Sciatic nerve (tissue), 2 donors: ENCODE results near the gene RB1. TPM values are rescaled to one million over a fixed set of nuclear protein-coding genes. Genes with fewer than 3 reads are reported as not detected.
"Not testable (repeated sequence)": the region's sequence is repeated elsewhere in the genome, so short reads cannot be mapped to it uniquely, and the experiment has no call there.

ENCODE experiments used
- ATAC-seq: fragments of 200-7000 bp; cut with Tn5 transposase; one replicate; pipeline ENCODE4 v1.9.1; 2020; ENCODE audit warnings: mild to moderate bottlenecking, moderate library complexity
- DNase-seq: peaks from one replicate; pipeline ENCODE4 v3.0.0-alpha.2; 2020; ENCODE audit warnings: low spot score
- intact Hi-C: fragments of 100-400 bp; cut with DNase I; formaldehyde crosslinking; loops from one replicate; pipeline ENCODE4 v1.14.2; 2022
- total RNA-seq: library from RNA; stranded (reverse); fragmentation: NEBNext Ultra II Directional; extraction: Animal tissue kit (Norgen Biotek cat#: 25700); gene quantifications from one replicate; pipeline ENCODE4 v1.2.1, GENCODE V29; 2021
- donor health status: DM: no; HTN: no; CAD: no.
- donor health status: DM: no; HTN: no; CAD: no.

RB1 gene
- total RNA-seq, 1 donor from 2014 or later: 58.5 TPM

GRCh38 chr13:48334534-48335127 is 31.1 kb downstream of the RB1 start:
- ATAC-seq: peak; percentile 74
- no peak for DNase-seq
- intact Hi-C loops: no loop called here

GRCh38 chr13:48339198-48339597 is 35.6 kb downstream of the RB1 start:
- ATAC-seq, intact Hi-C loops, DNase-seq: not testable (repeated sequence)

GRCh38 chr13:48344264-48344663 is 40.7 kb downstream of the RB1 start:
- no peak for ATAC-seq
- DNase-seq: no peak
- intact Hi-C loops: no loop called here

- ATAC-seq (no peak), DNase-seq (no peak)
- intact Hi-C loops: no loop called here
Measured at GRCh38 chr13:48346583-48346982, 43.0 kb downstream of the RB1 start.

GRCh38 chr13:48349525-48349924 is 46.0 kb downstream of the RB1 start:
- intact Hi-C loops: no loop called here
- ATAC-seq: no peak
- no peak for DNase-seq

- DNase-seq: no peak
- intact Hi-C loops: no loop called here
- ATAC-seq: no peak
Measured at GRCh38 chr13:48353590-48353989, 50.0 kb downstream of the RB1 start.

- ATAC-seq, DNase-seq, intact Hi-C loops: not testable (repeated sequence)
Measured at GRCh38 chr13:48355524-48355923, 52.0 kb downstream of the RB1 start.

- ATAC-seq: no peak
- intact Hi-C loops: no loop called here
- DNase-seq: no peak
Measured at GRCh38 chr13:48356750-48357149, 53.2 kb downstream of the RB1 start.

- ATAC-seq (no peak), DNase-seq (no peak)
- intact Hi-C loops: no loop called here
Measured at GRCh38 chr13:48369988-48370387, 66.4 kb downstream of the RB1 start.

GRCh38 chr13:48370815-48371214 is 67.3 kb downstream of the RB1 start:
- DNase-seq (no peak), ATAC-seq (no peak)
- intact Hi-C loops: no loop called here

- no peak for DNase-seq
- intact Hi-C loops: no loop called here
- no peak for ATAC-seq
Measured at GRCh38 chr13:48377857-48378256, 74.3 kb downstream of the RB1 start.

GRCh38 chr13:48380581-48380980 is 77.0 kb downstream of the RB1 start:
- intact Hi-C loops: no loop called here
- DNase-seq (no peak), ATAC-seq (no peak)

GRCh38 chr13:48383384-48383783 is 79.8 kb downstream of the RB1 start:
- intact Hi-C loops: no loop called here
- ATAC-seq (no peak), DNase-seq (no peak)

GRCh38 chr13:48386816-48387215 is 83.3 kb downstream of the RB1 start:
- no peak for ATAC-seq
- no peak for DNase-seq
- intact Hi-C loops: no loop called here

- no peak for DNase-seq
- no peak for ATAC-seq
- intact Hi-C loops: no loop called here
Measured at GRCh38 chr13:48391257-48391656, 87.7 kb downstream of the RB1 start.

GRCh38 chr13:48393030-48393697 is 89.6 kb downstream of the RB1 start:
- intact Hi-C loops: no loop called here
- ATAC-seq (peak; percentile 55), DNase-seq (no peak)

GRCh38 chr13:48393698-48394085 is 90.1 kb downstream of the RB1 start:
- intact Hi-C loops: no loop called here
- ATAC-seq (no peak), DNase-seq (no peak)

- intact Hi-C loops: no loop called here
- DNase-seq (no peak), ATAC-seq (no peak)
Measured at GRCh38 chr13:48397744-48398143, 94.2 kb downstream of the RB1 start.

GRCh38 chr13:48398450-48399095 is 95.0 kb downstream of the RB1 start:
- ATAC-seq (no peak), DNase-seq (no peak)
- intact Hi-C loops: no loop called here

- intact Hi-C loops: no loop called here
- ATAC-seq: no peak
- no peak for DNase-seq
Measured at GRCh38 chr13:48400090-48400694, 96.6 kb downstream of the RB1 start.
